Gastroesophageal sphincter (tissue), 3 donors: Measurements from ENCODE around the gene GSK3B.

Experiments
- CTCF ChIP-seq, 4 experiments: fragments of 200-600 bp in 2 of 4; fragments of 450-650 bp in 2 of 4; sonication (generic) in 1 of 4; IDR thresholded peaks; one replicate each; pipeline ENCODE4 v1.5.1; 2017 to 2019; ENCODE audit warnings: antibody characterized with exemption in 4 of 4, mild to moderate bottlenecking in 2 of 4, moderate library complexity in 2 of 4
- EP300 ChIP-seq: sonication (generic); formaldehyde crosslinking; IDR thresholded peaks from one replicate; pipeline ENCODE4 v1.6.1; 2017; ENCODE audit warnings: antibody characterized with exemption, mild to moderate bottlenecking
- POLR2A ChIP-seq, 2 donors: fragments of 450-650 bp; IDR thresholded peaks; one replicate each; pipeline ENCODE4 v1.6.1; 2017; ENCODE audit warnings: antibody characterized with exemption in 2 of 2, mild to moderate bottlenecking in 2 of 2, moderate library complexity in 1 of 2
- POLR2AphosphoS5 ChIP-seq: sonication (generic); formaldehyde crosslinking; IDR thresholded peaks from one replicate; pipeline ENCODE4 v1.6.1; 2017; ENCODE audit warnings: antibody characterized with exemption

- TF ChIP-seq POLR2A (IDR thresholded peaks at IDR 0.05) (no peak), CTCF (IDR thresholded peaks at IDR 0.05) (no peak), POLR2AphosphoS5 (no peak), EP300 (no peak)
Observed at GRCh38 chr3:120025520-120025919, 68.7 kb downstream of the GSK3B start.
